Measurements from ENCODE around the gene RSPO1.

GRCh38 chr1:37622131-37622530, 12.6 kb downstream of the RSPO1 start:
- TF ChIP-seq SIN3A (IDR thresholded peaks at IDR 0.05; ENCODE audit: borderline replicate concordance, insufficient read depth, low read length) (no peak), POLR2AphosphoS5 (IDR thresholded peaks at IDR 0.05; ENCODE audit: low read depth, low read length) (no peak)
